RPMI8226 (cell line): ENCODE measurements around the gene EML1.
A peak's percentile ranks its signal among the peaks of the same experiment; 100 is the strongest.

Experiments used
- DNase-seq: peaks from one replicate; pipeline ENCODE4 v3.0.0-alpha.2; 2015

Gene EML1

DNA sequence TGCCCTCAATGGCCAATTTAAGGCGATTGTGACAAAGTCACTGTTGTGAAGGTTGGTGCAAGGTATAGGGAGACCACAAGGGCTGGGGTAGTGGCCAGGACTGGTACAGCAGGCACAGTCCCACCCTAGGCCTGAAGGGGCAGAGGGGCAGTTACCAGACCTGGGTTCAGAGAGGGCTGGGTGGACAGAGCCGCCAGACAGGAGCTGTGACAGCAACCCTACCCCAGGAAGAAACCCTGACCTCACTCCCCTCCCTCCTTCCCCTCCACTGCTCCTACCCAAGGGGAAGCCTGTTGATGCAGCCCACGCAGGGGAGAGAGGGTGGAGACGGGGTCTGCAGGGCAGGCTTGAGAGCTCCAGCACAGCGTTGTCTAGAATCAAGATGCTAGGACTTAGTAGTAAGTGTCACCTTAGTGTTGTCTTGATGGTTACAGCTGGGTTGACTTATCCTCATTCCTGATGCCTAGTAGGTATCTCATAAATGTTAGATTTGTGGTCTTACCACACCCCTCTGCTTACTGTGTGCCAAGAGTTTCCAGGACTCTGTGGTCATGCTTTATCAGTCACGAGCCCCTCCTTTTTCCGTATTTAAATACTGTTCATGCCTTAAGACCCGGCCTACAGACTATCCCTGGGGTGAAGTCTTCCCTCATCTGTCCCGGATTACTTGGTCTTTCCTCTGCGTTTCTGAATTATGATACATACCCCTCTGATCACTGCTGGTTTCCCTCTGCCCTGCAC, 14.4 kb downstream of the EML1 start:
- no peak for DNase-seq

GRCh38 chr14:99808154-99808505, 14.9 kb downstream of the EML1 start:
- no peak for DNase-seq

- DNase-seq = no peak
These were observed 15.3 kb downstream of the EML1 start for GRCh38 chr14:99808515-99808914.

GRCh38 chr14:99809360-99809759, 16.1 kb downstream of the EML1 start:
- DNase-seq = no peak

- peak; percentile 12 for DNase-seq
These were observed 16.8 kb downstream of the EML1 start for GRCh38 chr14:99809859-99810558.

GRCh38 chr14:99810559-99810874, 17.3 kb downstream of the EML1 start:
- DNase-seq = no peak

- DNase-seq = no peak
These were observed 19.0 kb downstream of the EML1 start for GRCh38 chr14:99812096-99812750.

DNA sequence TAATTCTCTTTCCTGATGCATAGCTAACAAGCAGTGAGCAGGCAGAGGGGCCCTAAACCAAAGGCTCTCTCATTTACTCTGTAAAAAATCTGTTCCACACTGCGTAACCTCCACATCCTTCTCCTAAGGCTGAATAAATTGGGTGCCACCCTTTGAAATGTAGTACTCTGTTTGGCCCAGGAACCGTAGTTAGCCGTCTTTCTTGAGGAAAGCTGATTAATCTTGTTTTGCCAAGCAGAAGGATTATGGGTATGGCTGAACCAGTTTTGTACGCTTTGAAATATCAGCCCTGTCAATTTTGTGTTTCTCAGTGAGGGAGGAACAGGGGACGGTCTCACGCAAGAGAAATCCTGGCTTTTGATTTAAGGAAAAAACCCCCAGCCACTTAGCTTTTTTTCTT, 19.7 kb downstream of the EML1 start:
- no peak for DNase-seq

DNA sequence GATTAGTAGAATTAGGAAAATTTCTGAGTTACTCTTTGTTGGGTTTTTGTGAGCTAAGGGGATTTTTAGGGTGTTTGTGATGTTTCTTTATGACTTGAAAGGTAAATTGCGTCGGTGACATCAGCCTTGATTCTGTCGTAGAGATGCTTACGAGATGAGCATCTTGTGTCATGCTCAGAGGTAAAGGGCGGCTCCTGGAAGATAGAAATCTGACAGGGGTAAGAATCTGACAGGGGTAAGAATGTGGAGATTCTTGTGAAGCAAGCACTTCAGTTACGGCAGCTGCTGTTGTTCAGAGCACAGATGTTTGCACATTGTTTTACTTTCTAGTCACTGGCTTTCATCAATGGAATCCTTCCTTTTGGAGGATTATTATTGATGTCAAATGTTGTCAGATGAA, 22.5 kb downstream of the EML1 start:
- no peak for DNase-seq

DNA sequence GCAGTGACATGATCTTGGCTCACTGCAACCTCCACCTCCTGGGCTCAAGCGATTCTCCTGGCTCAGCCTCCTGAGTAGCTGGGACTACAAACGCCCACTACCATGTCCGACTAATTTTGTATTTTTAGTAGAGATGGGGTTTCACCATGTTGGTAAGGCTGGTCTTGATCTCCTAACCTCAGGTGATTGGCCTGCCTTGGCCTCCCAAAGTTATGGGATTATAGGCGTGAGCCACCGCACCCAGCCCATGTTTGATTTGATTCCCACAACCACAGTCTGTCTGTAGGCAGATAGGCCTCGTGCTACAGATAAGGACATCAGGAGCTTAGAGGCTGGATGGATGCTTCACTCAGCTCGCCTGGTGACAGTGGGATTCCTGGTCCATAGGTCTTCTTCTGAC, 23.0 kb downstream of the EML1 start:
- no peak for DNase-seq

DNA sequence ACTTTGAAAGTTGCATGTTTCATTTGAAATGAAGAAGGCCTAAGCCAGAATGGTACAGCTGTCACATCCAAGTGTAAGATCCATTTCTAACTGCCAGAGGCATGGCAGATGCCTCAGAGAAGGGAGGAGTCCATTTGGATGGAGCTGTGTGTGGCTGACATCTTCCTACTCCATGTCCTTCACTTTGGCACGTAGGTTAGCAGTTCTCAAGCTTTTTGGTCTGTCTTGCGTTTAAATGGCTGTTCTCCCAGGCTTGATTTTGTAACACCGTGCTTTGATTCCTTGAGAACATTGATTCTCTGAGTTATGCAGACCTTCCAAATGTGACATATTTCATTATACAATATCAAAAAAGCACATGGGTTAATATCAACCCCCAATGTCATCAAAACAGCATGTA, 23.4 kb downstream of the EML1 start:
- DNase-seq = no peak

- no peak for DNase-seq
These were observed 24.1 kb downstream of the EML1 start for GRCh38 chr14:99817331-99817730.

- no peak for DNase-seq
These were observed 25.4 kb downstream of the EML1 start for GRCh38 chr14:99818503-99819036.

DNA sequence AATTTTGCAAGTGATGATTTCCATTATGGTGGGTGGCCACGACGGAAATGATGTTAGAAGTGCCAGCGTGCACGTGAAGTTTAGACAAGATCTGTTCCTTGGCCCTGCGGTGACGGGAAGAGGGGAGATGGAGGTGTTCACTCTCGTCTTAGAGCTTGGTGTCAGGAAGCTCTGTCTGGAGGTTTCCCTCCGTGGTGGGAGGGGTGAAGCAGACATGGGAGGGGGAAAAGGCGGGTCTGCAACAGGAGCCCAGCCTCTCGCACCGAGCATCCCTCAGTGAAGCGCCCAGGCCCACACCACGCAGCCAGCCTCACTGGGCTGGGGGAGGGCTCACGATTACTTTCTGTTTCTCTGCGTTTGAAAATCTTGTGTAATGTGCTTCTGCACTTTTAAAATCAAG, 26.3 kb downstream of the EML1 start:
- no peak for DNase-seq

DNA sequence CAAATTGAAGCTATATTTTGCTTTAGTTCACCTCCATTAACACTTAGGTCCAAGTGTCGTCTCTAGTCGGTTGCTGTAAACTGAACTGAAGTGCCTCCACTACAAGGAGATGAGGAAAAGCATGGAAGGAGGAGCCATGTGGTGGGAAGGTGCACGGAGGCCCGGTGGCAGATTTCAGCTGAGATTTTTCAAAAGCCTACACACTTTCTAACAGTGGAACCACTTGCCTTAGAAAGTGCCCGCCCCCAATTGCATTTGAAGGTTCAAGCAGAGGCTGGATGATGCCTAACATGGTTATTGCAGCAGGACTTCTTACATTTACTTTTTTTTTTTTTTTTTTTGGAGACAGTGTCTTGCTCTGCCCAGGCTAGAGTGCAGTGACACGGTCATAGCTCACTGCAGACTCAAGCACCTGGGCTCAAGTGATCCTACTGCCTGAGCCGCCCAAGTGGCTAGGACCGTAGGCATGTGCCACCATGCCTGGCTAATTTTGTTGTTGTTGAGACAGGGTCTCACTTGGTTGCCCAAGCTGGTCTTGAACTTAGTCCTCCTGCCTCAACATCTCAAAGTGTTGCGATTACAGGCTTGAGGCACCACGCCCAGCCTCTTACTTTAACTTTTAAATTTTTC, 27.6 kb downstream of the EML1 start:
- no peak for DNase-seq

DNA sequence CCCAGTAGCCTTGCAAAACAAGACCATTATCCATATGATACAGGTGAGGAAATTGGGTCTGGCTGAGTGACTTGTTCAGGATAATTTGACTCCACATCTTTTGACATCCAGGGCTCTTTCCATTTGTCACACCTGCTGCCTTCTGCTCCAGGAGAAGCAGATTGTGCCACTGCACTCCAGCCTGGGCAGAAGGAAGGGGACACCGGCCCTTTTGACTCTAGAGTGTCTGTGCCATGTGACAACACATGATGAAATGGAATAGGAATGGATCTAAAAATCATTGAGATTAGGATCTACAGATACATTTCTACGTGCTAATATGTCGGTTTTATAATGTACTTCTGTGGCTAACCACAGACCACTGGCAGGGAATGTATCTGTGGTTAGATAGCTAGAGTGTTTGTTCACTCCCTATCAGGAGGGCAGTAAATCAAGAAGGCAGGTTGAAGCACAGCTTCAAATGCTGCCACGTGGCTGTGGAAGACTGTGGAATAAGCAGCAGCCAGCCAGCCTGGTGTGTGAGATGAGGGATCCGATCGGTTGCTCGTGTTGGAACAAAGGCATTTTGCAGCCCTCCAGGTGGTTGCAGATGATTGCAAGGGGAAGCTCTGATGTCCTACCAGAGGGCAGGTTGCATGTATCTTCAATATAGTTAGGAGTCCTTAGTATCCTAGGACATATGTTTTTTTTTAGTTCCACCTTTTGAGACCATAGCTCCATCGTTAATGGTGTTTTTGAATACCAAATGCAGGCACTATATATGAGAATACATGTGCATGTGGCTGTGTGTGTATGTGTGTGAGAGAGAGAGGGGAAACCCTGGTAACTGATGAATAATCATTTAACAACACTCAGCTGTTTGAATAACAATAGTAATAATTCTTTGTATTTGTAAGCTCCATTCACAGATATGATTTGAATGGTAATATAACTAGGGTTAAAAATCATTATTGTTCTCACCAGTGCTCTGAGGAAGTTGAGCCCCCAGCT, 28.6 kb downstream of the EML1 start:
- no peak for DNase-seq

- DNase-seq = no peak
These were observed 29.7 kb downstream of the EML1 start for GRCh38 chr14:99822800-99823455.

DNA sequence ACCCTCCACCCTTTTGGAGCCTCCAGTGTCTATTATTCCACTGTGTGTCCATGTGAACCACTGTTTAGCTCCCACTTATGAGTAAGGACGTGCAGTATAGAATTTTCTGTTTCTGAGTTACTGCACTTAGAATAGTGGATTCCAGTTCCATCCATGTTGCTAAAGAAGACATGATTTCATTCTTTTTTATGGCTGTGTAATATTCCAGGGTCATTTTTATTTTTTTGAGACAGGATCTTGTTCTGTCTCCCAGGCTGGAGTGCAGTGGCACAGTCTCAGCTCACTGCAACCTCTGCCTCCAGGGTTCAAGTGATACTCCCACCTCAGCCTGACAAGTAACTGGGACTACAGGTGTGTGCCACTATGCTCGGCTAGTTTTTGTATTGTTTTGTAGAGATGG, 31.6 kb downstream of the EML1 start:
- DNase-seq = no peak

- no peak for DNase-seq
These were observed 36.2 kb downstream of the EML1 start for GRCh38 chr14:99829450-99829849.

DNA sequence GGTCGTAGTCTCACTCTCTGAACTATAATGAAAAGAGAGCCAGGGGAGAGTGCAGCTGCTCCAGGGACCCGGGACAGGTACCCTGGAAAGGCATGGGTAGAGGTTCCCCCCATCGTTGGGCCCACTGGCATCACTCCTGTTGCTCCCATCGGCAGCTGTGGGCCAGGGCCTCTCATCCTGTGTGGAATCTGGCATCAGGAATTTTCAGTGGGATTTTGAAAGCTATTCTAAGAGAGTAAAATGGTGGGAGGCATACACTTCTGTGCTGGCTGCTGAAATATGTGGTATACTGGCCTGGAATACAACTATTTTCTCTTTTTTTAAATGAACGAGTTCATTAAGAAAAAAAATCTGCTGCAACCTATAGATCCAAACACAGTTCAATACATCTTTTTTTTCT, 38.1 kb downstream of the EML1 start:
- no peak for DNase-seq

DNA sequence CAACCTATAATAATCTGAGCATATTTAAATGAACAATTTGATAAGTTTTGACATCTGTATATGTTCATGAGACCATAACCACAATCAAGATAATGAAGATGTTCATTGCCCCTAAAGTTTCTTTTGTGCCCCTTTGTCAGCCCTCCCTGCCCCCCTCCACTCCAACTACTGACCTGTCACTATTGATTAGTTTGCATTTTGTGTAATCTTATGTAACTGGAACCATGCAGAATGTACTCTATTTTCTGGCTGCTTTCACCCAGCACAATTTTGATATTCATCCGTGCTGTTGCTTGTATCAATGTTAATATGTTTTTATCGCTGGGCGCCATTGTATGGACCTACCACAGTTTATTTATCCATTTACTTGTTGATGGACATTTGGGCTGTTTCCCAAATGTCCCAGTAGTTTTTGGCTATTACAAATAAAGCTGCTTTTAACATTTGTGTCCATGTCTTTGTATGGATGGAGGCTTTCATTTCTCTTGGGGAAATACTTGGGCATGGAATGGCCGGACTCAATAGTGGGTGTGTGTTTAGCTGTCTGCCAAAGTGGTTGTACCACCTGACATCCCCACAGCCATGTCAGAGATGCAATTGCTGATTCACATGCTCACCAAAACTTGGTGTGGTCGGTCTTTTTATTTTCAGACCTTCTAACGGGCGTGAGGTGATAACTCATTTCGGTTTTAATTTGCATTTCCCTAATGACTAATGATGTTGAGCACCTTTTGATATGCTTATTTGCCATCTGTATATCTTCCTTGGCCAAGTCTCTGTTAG, 38.9 kb downstream of the EML1 start:
- DNase-seq = no peak
